Lower leg skin (tissue), 3 donors: ENCODE results near the gene ELN.

Experiments
- POLR2A ChIP-seq, 2 donors: fragments of 450-650 bp; IDR thresholded peaks; one replicate each; pipeline ENCODE4 v1.6.1; 2016 to 2017; ENCODE audit warnings: antibody characterized with exemption in 2 of 2, mild to moderate bottlenecking in 1 of 2, moderate library complexity in 1 of 2
- TF ChIP-seq, protein P1 (sequence below), 3 donors: fragments of 450-650 bp; IDR thresholded peaks; one replicate each; pipeline ENCODE4 v1.5.1; 2016; ENCODE audit warnings: antibody characterized with exemption in 3 of 3, mild to moderate bottlenecking in 3 of 3, moderate library complexity in 2 of 3

DNA sequence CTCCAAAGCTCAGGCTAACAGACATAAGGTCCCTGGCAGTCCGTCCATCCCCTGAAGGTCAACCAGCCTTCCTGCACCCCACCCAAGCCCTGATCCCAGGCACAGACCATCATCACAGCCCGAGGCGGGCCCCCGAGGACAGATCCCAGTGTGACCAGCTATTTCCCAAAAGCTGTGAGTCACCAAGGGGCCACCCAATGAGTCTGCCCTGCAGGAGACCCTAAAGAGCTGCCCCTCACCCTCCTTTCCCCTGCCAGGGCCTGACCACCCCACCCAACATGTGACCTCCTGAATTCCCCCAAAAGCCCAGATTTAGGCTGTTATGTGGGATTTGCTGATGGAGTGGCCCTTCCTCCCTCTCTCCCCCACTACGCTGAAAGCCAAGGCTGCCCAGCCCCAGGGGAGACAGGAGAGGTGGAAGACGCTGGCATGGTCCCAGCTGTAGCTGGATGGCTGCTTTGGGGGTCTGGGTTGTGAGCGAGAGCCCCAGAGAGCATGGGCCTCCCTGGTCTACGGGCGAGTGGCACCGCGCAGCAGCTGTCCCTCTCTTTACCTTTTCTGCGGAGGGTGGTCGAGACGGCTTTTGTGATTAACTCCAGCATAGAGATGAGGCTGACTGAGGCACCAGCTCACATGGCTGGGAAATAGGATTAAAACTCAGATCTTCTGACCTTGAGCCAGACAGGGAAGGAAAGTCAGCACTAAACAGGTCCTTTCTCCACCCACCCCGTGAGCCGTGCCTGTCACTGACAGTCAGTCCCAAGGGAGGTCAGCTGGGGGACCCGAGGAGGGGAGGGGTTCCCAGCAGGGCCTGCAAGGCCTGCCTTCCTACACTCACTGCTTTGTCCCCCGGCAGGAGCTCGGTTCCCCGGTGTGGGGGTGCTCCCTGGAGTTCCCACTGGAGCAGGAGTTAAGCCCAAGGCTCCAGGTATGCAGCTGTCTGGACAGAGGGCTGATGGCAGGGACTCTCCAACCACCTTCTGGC lies 16.7 kb downstream of the ELN start:
- TF ChIP-seq, protein P1, sequence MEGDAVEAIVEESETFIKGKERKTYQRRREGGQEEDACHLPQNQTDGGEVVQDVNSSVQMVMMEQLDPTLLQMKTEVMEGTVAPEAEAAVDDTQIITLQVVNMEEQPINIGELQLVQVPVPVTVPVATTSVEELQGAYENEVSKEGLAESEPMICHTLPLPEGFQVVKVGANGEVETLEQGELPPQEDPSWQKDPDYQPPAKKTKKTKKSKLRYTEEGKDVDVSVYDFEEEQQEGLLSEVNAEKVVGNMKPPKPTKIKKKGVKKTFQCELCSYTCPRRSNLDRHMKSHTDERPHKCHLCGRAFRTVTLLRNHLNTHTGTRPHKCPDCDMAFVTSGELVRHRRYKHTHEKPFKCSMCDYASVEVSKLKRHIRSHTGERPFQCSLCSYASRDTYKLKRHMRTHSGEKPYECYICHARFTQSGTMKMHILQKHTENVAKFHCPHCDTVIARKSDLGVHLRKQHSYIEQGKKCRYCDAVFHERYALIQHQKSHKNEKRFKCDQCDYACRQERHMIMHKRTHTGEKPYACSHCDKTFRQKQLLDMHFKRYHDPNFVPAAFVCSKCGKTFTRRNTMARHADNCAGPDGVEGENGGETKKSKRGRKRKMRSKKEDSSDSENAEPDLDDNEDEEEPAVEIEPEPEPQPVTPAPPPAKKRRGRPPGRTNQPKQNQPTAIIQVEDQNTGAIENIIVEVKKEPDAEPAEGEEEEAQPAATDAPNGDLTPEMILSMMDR (IDR thresholded peaks at IDR 0.05), result no peak
- no peak for TF ChIP-seq POLR2A (IDR thresholded peaks at IDR 0.05)
